ENCODE measurements around the gene FGD4.

DNA sequence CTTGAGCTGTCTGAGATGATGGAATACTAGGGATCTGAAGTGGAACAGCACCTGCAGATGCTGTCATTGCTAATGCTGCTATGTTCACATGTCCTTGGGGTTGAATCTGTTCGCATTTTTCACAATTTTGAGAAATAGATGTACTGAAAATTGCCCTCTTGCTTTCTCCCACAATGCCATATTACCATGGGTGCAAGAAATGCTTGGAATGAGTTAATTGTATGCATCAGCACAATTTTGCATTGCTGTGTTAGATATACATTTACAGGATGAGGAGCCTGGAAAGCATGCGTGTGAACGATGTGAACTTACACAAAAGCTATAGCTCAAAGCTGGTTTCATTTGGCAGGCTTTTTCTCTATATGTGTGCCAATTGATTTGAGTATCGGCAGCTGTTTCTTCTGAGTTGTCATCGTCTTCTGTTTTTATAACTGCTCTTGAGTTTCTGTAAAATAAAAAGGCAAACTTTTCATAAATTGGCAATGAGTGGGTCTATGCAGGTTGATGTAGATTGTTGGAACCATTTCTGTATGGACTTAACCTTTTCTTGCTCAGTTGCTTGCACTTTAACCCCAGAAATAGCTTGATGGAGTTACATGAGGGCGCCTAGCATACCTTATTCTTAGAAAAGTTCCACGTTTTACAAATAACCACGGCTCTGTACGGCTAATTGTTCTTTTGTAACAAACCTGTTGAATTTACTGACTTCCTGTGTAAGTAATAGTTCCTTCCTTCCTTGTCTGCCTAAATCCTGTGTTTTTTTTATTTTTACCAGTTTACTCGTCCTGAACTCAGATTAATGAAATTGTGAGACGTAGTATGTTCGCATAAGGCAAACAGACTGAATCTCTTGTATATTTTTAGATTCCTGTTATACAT, 105.9 kb downstream of the FGD4 start:
- TF ChIP-seq, protein P1, sequence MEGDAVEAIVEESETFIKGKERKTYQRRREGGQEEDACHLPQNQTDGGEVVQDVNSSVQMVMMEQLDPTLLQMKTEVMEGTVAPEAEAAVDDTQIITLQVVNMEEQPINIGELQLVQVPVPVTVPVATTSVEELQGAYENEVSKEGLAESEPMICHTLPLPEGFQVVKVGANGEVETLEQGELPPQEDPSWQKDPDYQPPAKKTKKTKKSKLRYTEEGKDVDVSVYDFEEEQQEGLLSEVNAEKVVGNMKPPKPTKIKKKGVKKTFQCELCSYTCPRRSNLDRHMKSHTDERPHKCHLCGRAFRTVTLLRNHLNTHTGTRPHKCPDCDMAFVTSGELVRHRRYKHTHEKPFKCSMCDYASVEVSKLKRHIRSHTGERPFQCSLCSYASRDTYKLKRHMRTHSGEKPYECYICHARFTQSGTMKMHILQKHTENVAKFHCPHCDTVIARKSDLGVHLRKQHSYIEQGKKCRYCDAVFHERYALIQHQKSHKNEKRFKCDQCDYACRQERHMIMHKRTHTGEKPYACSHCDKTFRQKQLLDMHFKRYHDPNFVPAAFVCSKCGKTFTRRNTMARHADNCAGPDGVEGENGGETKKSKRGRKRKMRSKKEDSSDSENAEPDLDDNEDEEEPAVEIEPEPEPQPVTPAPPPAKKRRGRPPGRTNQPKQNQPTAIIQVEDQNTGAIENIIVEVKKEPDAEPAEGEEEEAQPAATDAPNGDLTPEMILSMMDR (IDR thresholded peaks at IDR 0.05) = no peak
- TF ChIP-seq POLR2A (IDR thresholded peaks at IDR 0.05) (no peak), POLR2AphosphoS5 (IDR thresholded peaks at IDR 0.05) (no peak), EP300 (IDR thresholded peaks at IDR 0.05) (no peak)
